K562 (cell line): ENCODE data around the gene CDKL5. TPM values are rescaled to one million over a fixed set of nuclear protein-coding genes. Genes with fewer than 3 reads are reported as not detected.
A peak's percentile ranks its signal among the peaks of the same experiment; 100 is the strongest.

Source experiments
- ATF4 ChIP-seq: fragments of 450-650 bp; formaldehyde crosslinking; IDR thresholded peaks from 2 replicates; pipeline ENCODE4 v1.4.0; 2022; ENCODE audit warnings: mild to moderate bottlenecking, moderate library complexity
- BRD9 ChIP-seq: fragments of 450-650 bp; IDR thresholded peaks from 2 replicates; pipeline ENCODE4 v1.6.1; 2018; ENCODE audit warnings: low read depth; ENCODE audit not compliant: partially characterized antibody
- FOXO4 ChIP-seq: fragments of 450-650 bp; formaldehyde crosslinking; IDR thresholded peaks from 2 replicates; pipeline ENCODE4 v1.4.0; 2020; ENCODE audit warnings: mild to moderate bottlenecking, moderate library complexity
- FOXP1 ChIP-seq: sonication (generic); formaldehyde crosslinking; IDR thresholded peaks from 2 replicates; pipeline ENCODE4 v1.8.0; 2022; ENCODE audit warnings: mild to moderate bottlenecking, missing genetic modification reagents
- GTF2F1 ChIP-seq: IDR thresholded peaks from 2 replicates; pipeline ENCODE4 v1.6.1; 2011; ENCODE audit warnings: low read depth, low read length, improper control_type of control experiment
- HEY1 ChIP-seq: fragments of 250-450 bp; sonication (Bioruptor Pico); IDR thresholded peaks from 2 replicates; pipeline ENCODE4 v1.5.0; 2020; ENCODE audit warnings: mild to moderate bottlenecking, moderate library complexity, borderline replicate concordance
- HMG20A ChIP-seq: fragments of 450-650 bp; formaldehyde crosslinking; conservative IDR thresholded peaks from 2 replicates; pipeline ENCODE4 v1.4.0; 2020; ENCODE audit warnings: mild to moderate bottlenecking, mixed read lengths
- MEF2D ChIP-seq: conservative IDR thresholded peaks from 2 replicates; pipeline ENCODE4 v1.6.1; 2016; ENCODE audit warnings: low read depth, missing genetic modification characterization, missing compliant biosample characterization
- MLX ChIP-seq, 2 experiments: fragments of 450-650 bp in 1 of 2; sonication (generic) in 1 of 2; formaldehyde crosslinking; conservative IDR thresholded peaks; 2 replicates each; pipeline versions ENCODE4 v1.4.0 to v1.8.1; 2020 to 2022; ENCODE audit warnings: mild to moderate bottlenecking in 1 of 2, missing genetic modification reagents in 1 of 2
- MTA1 ChIP-seq: fragments of 450-650 bp; IDR thresholded peaks from 2 replicates; pipeline ENCODE4 v1.6.1; 2017; ENCODE audit warnings: borderline replicate concordance
- MTA3 ChIP-seq: fragments of 450-650 bp; formaldehyde crosslinking; IDR thresholded peaks from 2 replicates; pipeline ENCODE4 v1.6.1; 2017; ENCODE audit warnings: mild to moderate bottlenecking, borderline replicate concordance
- MXI1 ChIP-seq: IDR thresholded peaks from 2 replicates; pipeline ENCODE4 v1.6.1; 2011; ENCODE audit warnings: low read depth, mild to moderate bottlenecking, improper control_type of control experiment, low read length
- NBN ChIP-seq: fragments of 450-650 bp; IDR thresholded peaks from 2 replicates; pipeline ENCODE4 v1.6.1; 2016; ENCODE audit warnings: low read depth, mild to moderate bottlenecking
- POLR2H ChIP-seq: IDR thresholded peaks from 2 replicates; pipeline ENCODE4 v1.6.1; 2016; ENCODE audit warnings: missing genetic modification characterization, low read depth, mild to moderate bottlenecking, control low read depth, missing compliant biosample characterization, moderate library complexity
- PTTG1 ChIP-seq: fragments of 450-650 bp; IDR thresholded peaks from 2 replicates; pipeline ENCODE4 v1.6.1; 2016; ENCODE audit warnings: low read depth, mild to moderate bottlenecking, missing genetic modification characterization, missing compliant biosample characterization
- RBM34 ChIP-seq: fragments of 200-400 bp; formaldehyde crosslinking; IDR thresholded peaks from 2 replicates; pipeline ENCODE4 v1.6.1; 2018; ENCODE audit warnings: low read length, borderline replicate concordance; ENCODE audit not compliant: insufficient read depth
- RCOR1 ChIP-seq, 2 experiments: IDR thresholded peaks; 2 replicates each; pipeline ENCODE4 v1.6.1; 2012; ENCODE audit warnings: low read depth in 2 of 2, low read length in 2 of 2, borderline replicate concordance in 1 of 2, improper control_type of control experiment in 1 of 2
- SMAD3 ChIP-seq: fragments of 450-650 bp; formaldehyde crosslinking; conservative IDR thresholded peaks from 2 replicates; pipeline ENCODE4 v1.4.0; 2020; ENCODE audit warnings: mild to moderate bottlenecking
- ZEB2 ChIP-seq: fragments of 450-650 bp; IDR thresholded peaks from 2 replicates; pipeline ENCODE4 v1.6.1; 2016
- ZKSCAN1 ChIP-seq: fragments of 150-350 bp; IDR thresholded peaks from 2 replicates; pipeline ENCODE4 v1.6.1; 2016; ENCODE audit warnings: low read depth, low read length
- ZNF174 ChIP-seq: fragments of 250-450 bp; sonication (Bioruptor Pico); IDR thresholded peaks from 2 replicates; pipeline ENCODE4 v1.4.0; 2020; ENCODE audit warnings: mild to moderate bottlenecking
- ZNF316 ChIP-seq: fragments of 450-650 bp; IDR thresholded peaks from 2 replicates; pipeline ENCODE4 v1.6.1; 2016
- ZNF324 ChIP-seq: fragments of 250-450 bp; sonication (Bioruptor Pico); IDR thresholded peaks from 2 replicates; pipeline ENCODE4 v1.4.0; 2020; ENCODE audit warnings: mild to moderate bottlenecking
- ZNF398 ChIP-seq: fragments of 250-450 bp; sonication (Bioruptor Pico); IDR thresholded peaks from 2 replicates; pipeline ENCODE4 v1.8.0; 2021; ENCODE audit warnings: moderate library complexity, mild to moderate bottlenecking, inconsistent platforms
- ZNF507 ChIP-seq: conservative IDR thresholded peaks from 2 replicates; pipeline ENCODE4 v1.6.1; 2017; ENCODE audit warnings: missing genetic modification characterization, missing compliant biosample characterization
- polyA plus RNA-seq, 8 experiments: library from polyadenylated mRNA; depleted of rRNA in 4 of 8; stranded (reverse) in 5 of 8; unstranded in 3 of 8; fragments of >200 nt; fragmentation: Nextera tagmentation in 2 of 8; fragmentation: Illumina TruSeq in 1 of 8; extraction: Ambion mirVana in 2 of 8; extraction: Trizol in 1 of 8; gene quantifications; 2 replicates each; pipeline versions ENCODE4 v1.2.1 to v1.2.3, GENCODE V29; 2011 to 2014; ENCODE audit warnings: inconsistent platforms in 1 of 8, missing spikeins in 1 of 8
- total RNA-seq, 7 experiments: library from RNA; depleted of rRNA in 6 of 7; stranded (reverse); fragments of >200 nt in 6 of 7; fragmentation: Illumina TruSeq in 2 of 7; extraction: Trizol in 2 of 7; gene quantifications; 2 replicates each; pipeline versions ENCODE4 v1.2.1 to v1.2.3, GENCODE V29; 2011 to 2021; ENCODE audit warnings: low replicate concordance in 1 of 7

CDKL5 gene
- total and polyA plus RNA-seq, 9 of the 15 experiments (the other 6 are each of a cell fraction or from before 2014, with no cell fraction given): under 0.01 to 0.21 (median 0.04) TPM

GRCh38 chrX:18674788-18675735 lies 249.7 kb downstream of the CDKL5 start (continued):
- TF ChIP-seq GTF2F1: no peak
- no peak for TF ChIP-seq MEF2D
- TF ChIP-seq ZNF398 (CRISPR knock-in tag): no peak
- no peak for TF ChIP-seq MTA1
- no peak for TF ChIP-seq ZKSCAN1
- no peak for TF ChIP-seq FOXP1 (CRISPR knock-in tag)
- TF ChIP-seq ZNF174 (CRISPR knock-in tag): no peak
- TF ChIP-seq HEY1 (CRISPR knock-in tag): no peak
- no peak for TF ChIP-seq NBN
- TF ChIP-seq MLX (CRISPR knock-in tag; conservative IDR thresholded peaks at IDR 0.05): no peak
- TF ChIP-seq ZNF324 (CRISPR knock-in tag): no peak
- no peak for TF ChIP-seq ATF4
- no peak for TF ChIP-seq RBM34
- no peak for TF ChIP-seq MTA3
- no peak for TF ChIP-seq ZNF316
- no peak for TF ChIP-seq ZNF507 (tag)
- TF ChIP-seq RCOR1 (IDR thresholded peaks at IDR 0.05; ENCODE audit: borderline replicate concordance in 1 of 2, low read depth in 2 of 2, low read length in 2 of 2): 0 out of 4 replicates have a peak, but pooled peaks of 1 of the 2 experiments have one; percentile 39
- TF ChIP-seq POLR2H (tag): peak; percentile 100
- no peak for TF ChIP-seq PTTG1
- no peak for TF ChIP-seq SMAD3 (CRISPR knock-in tag)
- no peak for TF ChIP-seq MXI1
- TF ChIP-seq HMG20A: no peak
- TF ChIP-seq FOXO4: no peak
- peak; percentile 96 for TF ChIP-seq BRD9
- TF ChIP-seq ZEB2: no peak
